Testis (tissue), 3 donors: ENCODE data around the gene OBSCN. TPM values are rescaled to one million over a fixed set of nuclear protein-coding genes. Genes with fewer than 3 reads are reported as not detected.

Experiments used
- DNase-seq: peaks from one replicate; pipeline ENCODE4 v3.0.0-alpha.2; 2019
- H3K27ac ChIP-seq, 2 donors: fragments of 200-600 bp; sonication (generic); one replicate each; pipeline ENCODE4 v1.5.1; 2019
- H3K27me3 ChIP-seq: fragments of 200-600 bp; sonication (generic); one replicate; pipeline ENCODE4 v1.5.1; 2019
- H3K36me3 ChIP-seq: fragments of 200-600 bp; sonication (generic); one replicate; pipeline ENCODE4 v1.5.1; 2017; ENCODE audit warnings: low read depth; ENCODE audit errors: missing control alignments
- H3K4me1 ChIP-seq: fragments of 200-600 bp; sonication (generic); one replicate; pipeline ENCODE4 v1.5.1; 2019
- H3K4me3 ChIP-seq, 2 donors: fragments of 200-600 bp; sonication (generic); one replicate each; pipeline ENCODE4 v1.5.1; 2017 to 2019
- H3K9me3 ChIP-seq: fragments of 200-600 bp; sonication (generic); one replicate; pipeline ENCODE4 v1.5.1; 2017
- POLR2A ChIP-seq: fragments of 450-650 bp; IDR thresholded peaks from one replicate; pipeline ENCODE4 v1.6.1; 2017; ENCODE audit warnings: antibody characterized with exemption, mild to moderate bottlenecking, moderate library complexity
- WGBS, 2 donors: methylation state at CpG; one replicate each; pipeline ENCODE4 v1.1.5; 2018; 5-methylcytosine and 5-hydroxymethylcytosine counted together
- intact Hi-C: fragments of 100-400 bp; cut with DNase I; formaldehyde crosslinking; loops from one replicate; pipeline ENCODE4 v1.15.1; 2023; ENCODE audit warnings: low total_unique reads
- polyA plus RNA-seq: library from polyadenylated mRNA; stranded (reverse); fragments of 350-450 nt; fragmentation: Illumina TruSeq; extraction: RNeasy Lipid Tissue Mini Kit (QIAGEN cat#74804); gene quantifications from one replicate; pipeline ENCODE4 v1.2.3, GENCODE V29; 2014; ENCODE audit warnings: low read depth, low replicate concordance; ENCODE audit not compliant: insufficient read depth
- total RNA-seq, 2 donors: library from RNA; depleted of rRNA; stranded (reverse); fragments of >200 nt; gene quantifications; one replicate each; pipeline ENCODE4 v1.2.3, GENCODE V29; 2016
- TF ChIP-seq, protein P1 (sequence below), 3 experiments: fragments of 450-650 bp in 2 of 3; fragments of 200-600 bp in 1 of 3; sonication (generic) in 1 of 3; IDR thresholded peaks; one replicate each; pipeline ENCODE4 v1.5.1; 2016 to 2019; ENCODE audit warnings: antibody characterized with exemption in 3 of 3, mild to moderate bottlenecking in 2 of 3, moderate library complexity in 1 of 3

Gene OBSCN
- total and polyA plus RNA-seq, 3 donors from 2014 or later = 8.3 to 30.0 (median 28.6) TPM

DNA sequence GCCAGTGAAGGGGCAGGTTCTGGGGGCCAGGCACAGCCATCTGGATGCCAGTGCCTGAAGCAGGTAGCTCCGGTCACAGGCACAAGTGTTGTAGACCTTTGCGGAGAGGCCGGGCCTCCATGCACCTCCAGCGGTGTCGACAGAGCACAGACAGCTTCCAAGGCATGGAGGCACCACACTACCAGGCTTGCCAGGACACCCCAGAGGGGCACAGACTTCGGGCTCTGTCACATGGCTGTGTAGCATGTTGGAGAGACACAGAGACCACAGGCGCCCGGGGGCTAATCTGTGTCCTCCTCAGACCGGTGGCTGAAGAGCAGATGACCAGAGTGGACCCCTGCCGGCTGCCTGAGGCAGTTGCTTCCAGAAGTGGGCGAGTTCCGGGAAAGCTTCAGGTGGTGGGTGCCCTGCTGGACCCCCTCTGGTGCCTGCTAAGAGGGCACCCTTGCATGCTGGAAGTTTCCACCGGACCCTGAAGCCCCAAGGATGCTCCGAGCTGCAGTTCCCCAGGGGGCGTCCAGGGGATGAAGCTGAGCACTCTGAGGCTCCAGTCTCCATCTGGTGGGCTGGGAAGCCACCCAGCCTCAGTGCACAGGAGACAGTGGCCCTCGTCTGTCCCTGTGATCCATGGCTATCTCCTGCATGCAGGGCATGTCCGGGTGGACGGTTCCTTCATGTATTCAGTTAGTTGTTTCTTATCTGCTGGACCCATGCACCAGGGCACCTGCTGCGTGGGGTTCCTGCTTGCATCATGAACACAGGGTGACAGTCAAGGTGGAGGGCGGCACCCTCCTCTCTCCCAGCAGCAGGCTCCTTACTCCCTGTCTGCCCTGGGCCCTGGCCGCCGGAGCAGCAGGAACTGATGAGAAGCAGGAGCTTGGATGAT lies 82.4 kb downstream of the OBSCN start:
- no peak for DNase-seq

DNA sequence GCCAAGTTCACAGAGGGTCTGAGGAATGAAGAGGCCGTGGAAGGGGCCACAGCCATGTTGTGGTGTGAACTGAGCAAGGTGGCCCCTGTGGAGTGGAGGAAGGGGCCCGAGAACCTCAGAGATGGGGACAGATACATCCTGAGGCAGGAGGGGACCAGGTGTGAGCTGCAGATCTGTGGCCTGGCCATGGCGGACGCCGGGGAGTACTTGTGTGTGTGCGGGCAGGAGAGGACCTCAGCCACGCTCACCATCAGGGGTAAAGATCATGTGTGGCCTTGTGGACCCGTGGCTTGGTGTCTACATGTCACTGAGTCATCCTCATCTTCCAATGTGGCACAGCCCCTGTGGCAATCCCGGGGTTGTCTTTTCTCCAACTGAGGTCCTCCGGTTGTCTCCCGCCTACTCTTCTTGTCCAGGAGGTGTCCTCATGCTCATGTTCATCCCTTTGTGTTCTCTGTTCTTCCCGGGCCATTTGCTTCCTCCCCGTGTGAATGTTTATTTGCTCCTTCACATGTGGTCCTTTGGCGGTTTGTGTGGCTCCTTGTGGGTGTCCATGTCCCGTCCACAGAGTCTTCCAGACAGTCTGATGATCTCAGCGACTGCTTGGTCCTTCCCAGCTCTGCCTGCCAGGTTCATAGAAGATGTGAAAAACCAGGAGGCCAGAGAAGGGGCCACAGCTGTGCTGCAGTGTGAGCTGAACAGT lies 84.2 kb downstream of the OBSCN start:
- Histone ChIP-seq H3K4me1 (no peaks in the 10 kb centered on the region), H3K36me3 (no peaks in the 10 kb centered on the region), H3K4me3 (no peak overlapping the region), H3K27me3 (no peaks in the 10 kb centered on the region), H3K27ac (no peak overlapping the region), H3K9me3 (no peaks in the 10 kb centered on the region)
- intact Hi-C loops = no loop called here
- TF ChIP-seq POLR2A = no peak
- TF ChIP-seq, protein P1, sequence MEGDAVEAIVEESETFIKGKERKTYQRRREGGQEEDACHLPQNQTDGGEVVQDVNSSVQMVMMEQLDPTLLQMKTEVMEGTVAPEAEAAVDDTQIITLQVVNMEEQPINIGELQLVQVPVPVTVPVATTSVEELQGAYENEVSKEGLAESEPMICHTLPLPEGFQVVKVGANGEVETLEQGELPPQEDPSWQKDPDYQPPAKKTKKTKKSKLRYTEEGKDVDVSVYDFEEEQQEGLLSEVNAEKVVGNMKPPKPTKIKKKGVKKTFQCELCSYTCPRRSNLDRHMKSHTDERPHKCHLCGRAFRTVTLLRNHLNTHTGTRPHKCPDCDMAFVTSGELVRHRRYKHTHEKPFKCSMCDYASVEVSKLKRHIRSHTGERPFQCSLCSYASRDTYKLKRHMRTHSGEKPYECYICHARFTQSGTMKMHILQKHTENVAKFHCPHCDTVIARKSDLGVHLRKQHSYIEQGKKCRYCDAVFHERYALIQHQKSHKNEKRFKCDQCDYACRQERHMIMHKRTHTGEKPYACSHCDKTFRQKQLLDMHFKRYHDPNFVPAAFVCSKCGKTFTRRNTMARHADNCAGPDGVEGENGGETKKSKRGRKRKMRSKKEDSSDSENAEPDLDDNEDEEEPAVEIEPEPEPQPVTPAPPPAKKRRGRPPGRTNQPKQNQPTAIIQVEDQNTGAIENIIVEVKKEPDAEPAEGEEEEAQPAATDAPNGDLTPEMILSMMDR (IDR thresholded peaks at IDR 0.05) = no peak
- no peak for DNase-seq
- WGBS, 2 donors = 86 to 90% methylated on average over 15 to 16 of the region's 16 CpGs

More for the DNA sequence above, 82.4 kb downstream of the OBSCN start:
- no peaks in the 10 kb centered on the region for H3K27me3 ChIP-seq
- H3K27ac ChIP-seq = no peak overlapping the region
- 94 to 97% methylated on average over 10 to 19 of the region's 22 CpGs for WGBS, 2 donors
- no peaks in the 10 kb centered on the region for H3K36me3 ChIP-seq
- H3K9me3 ChIP-seq = no peaks in the 10 kb centered on the region
- H3K4me3 ChIP-seq = no peak overlapping the region
- H3K4me1 ChIP-seq = no peaks in the 10 kb centered on the region
- TF ChIP-seq POLR2A = no peak
- TF ChIP-seq, protein P1 (IDR thresholded peaks at IDR 0.05) = no peak
- intact Hi-C loops = no loop called here

GRCh38 chr1:228292609-228292911 lies 84.7 kb downstream of the OBSCN start:
- WGBS, 2 donors = 91 to 96% methylated on average over 9 of the region's 9 CpGs
- H3K4me3 ChIP-seq = no peak overlapping the region
- H3K4me1 ChIP-seq = no peaks in the 10 kb centered on the region
- H3K36me3 ChIP-seq = no peaks in the 10 kb centered on the region
- TF ChIP-seq, protein P1 (IDR thresholded peaks at IDR 0.05) = no peak
- TF ChIP-seq POLR2A = no peak
- H3K27ac ChIP-seq = no peak overlapping the region
- no peaks in the 10 kb centered on the region for H3K27me3 ChIP-seq
- DNase-seq = no peak
- H3K9me3 ChIP-seq = no peaks in the 10 kb centered on the region
- intact Hi-C loops = no loop called here

DNA sequence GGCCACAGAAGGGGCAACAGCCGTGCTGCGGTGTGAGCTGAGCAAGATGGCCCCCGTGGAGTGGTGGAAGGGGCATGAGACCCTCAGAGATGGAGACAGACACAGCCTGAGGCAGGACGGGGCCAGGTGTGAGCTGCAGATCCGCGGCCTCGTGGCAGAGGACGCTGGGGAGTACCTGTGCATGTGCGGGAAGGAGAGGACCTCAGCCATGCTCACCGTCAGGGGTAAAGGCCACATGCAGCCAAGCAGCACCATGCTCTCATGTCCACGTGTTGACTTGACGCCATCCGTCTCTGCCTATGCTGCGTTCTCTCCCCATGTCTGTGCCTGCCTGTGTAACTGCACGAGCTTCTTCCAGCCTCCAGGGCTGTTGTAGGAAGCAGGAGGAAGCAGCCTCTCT lies 85.5 kb downstream of the OBSCN start:
- no peak for DNase-seq
- intact Hi-C loops = no loop called here
- Histone ChIP-seq H3K9me3 (no peaks in the 10 kb centered on the region), H3K27me3 (no peaks in the 10 kb centered on the region), H3K27ac (no peak overlapping the region), H3K4me1 (no peaks in the 10 kb centered on the region), H3K4me3 (no peak overlapping the region), H3K36me3 (no peaks in the 10 kb centered on the region)
- TF ChIP-seq, protein P1 (IDR thresholded peaks at IDR 0.05) = no peak
- TF ChIP-seq POLR2A = no peak
- 93% methylated on average over 15 of the region's 15 CpGs for WGBS, 2 donors
